H9 (cell line): ENCODE measurements around the gene DUSP2. TPM values are rescaled to one million over a fixed set of nuclear protein-coding genes. Genes with fewer than 3 reads are reported as not detected.

ENCODE experiments used
- DNase-seq: peaks from one replicate; pipeline ENCODE4 v3.0.0-alpha.2; 2017
- H2AFZ ChIP-seq: one replicate; pipeline ENCODE4 v1.6.1; 2013; ENCODE audit warnings: mild to moderate bottlenecking, low read length, control low read depth, moderate library complexity
- H2AK5ac ChIP-seq: 2 replicates; pipeline ENCODE4 v1.6.1; 2013; ENCODE audit warnings: low read length, control low read depth, mixed read lengths; ENCODE audit not compliant: insufficient read length
- H2BK120ac ChIP-seq: one replicate; pipeline ENCODE4 v1.6.1; 2013; ENCODE audit warnings: low read depth, mild to moderate bottlenecking, low read length, control low read depth, inconsistent platforms; ENCODE audit not compliant: poor library complexity, severe bottlenecking
- H2BK12ac ChIP-seq: 2 replicates; pipeline ENCODE4 v1.6.1; 2013; ENCODE audit warnings: low read length, control low read depth, mixed read lengths, low read depth; ENCODE audit not compliant: insufficient read length
- H2BK15ac ChIP-seq: 2 replicates; pipeline ENCODE4 v1.6.1; 2013; ENCODE audit warnings: low read depth, low read length, control low read depth
- H2BK20ac ChIP-seq: one replicate; pipeline ENCODE4 v1.6.1; 2013; ENCODE audit warnings: low read depth, mild to moderate bottlenecking, low read length, control low read depth, inconsistent platforms; ENCODE audit not compliant: poor library complexity, severe bottlenecking
- H2BK5ac ChIP-seq: 2 replicates; pipeline ENCODE4 v1.6.1; 2013; ENCODE audit warnings: low read length, control low read depth, mixed read lengths; ENCODE audit not compliant: insufficient read length
- H3K14ac ChIP-seq: 2 replicates; pipeline ENCODE4 v1.6.1; 2013; ENCODE audit warnings: low read length, control low read depth; ENCODE audit not compliant: insufficient read depth
- H3K18ac ChIP-seq: 2 replicates; pipeline ENCODE4 v1.6.1; 2013; ENCODE audit warnings: low read depth, mild to moderate bottlenecking, mixed read lengths, low read length, control low read depth; ENCODE audit not compliant: insufficient read length
- H3K23ac ChIP-seq: 2 replicates; pipeline ENCODE4 v1.6.1; 2013; ENCODE audit warnings: low read length, control low read depth, mixed read lengths, low read depth; ENCODE audit not compliant: insufficient read length
- H3K23me2 ChIP-seq: 2 replicates; pipeline ENCODE4 v1.6.1; 2013; ENCODE audit warnings: low read depth, mild to moderate bottlenecking, mixed read lengths, low read length, control low read depth; ENCODE audit not compliant: insufficient read length, poor library complexity, severe bottlenecking
- H3K27ac ChIP-seq: 2 replicates; pipeline ENCODE4 v1.5.1; 2013; ENCODE audit warnings: low read length, control low read depth, mixed read lengths, low read depth; ENCODE audit not compliant: insufficient read length
- H3K27me3 ChIP-seq: 2 replicates; pipeline ENCODE4 v1.6.1; 2013; ENCODE audit warnings: low read length, control low read depth, inconsistent platforms; ENCODE audit not compliant: insufficient read depth
- H3K4ac ChIP-seq: 2 replicates; pipeline ENCODE4 v1.6.1; 2013; ENCODE audit warnings: low read depth, mild to moderate bottlenecking, control low read depth, inconsistent platforms, low read length, moderate library complexity
- H3K4me1 ChIP-seq: 2 replicates; pipeline ENCODE4 v1.6.1; 2013; ENCODE audit warnings: low read length, control low read depth, inconsistent platforms; ENCODE audit not compliant: insufficient read depth
- H3K4me2 ChIP-seq: 2 replicates; pipeline ENCODE4 v1.6.1; 2013; ENCODE audit warnings: low read length, control low read depth, mixed read lengths; ENCODE audit not compliant: insufficient read length, insufficient read depth
- H3K56ac ChIP-seq: 2 replicates; pipeline ENCODE4 v1.6.1; 2013; ENCODE audit warnings: low read depth, mild to moderate bottlenecking, mixed read lengths, low read length, control low read depth; ENCODE audit not compliant: insufficient read length
- H3K79me1 ChIP-seq: 2 replicates; pipeline ENCODE4 v1.6.1; 2013; ENCODE audit warnings: low read depth, mild to moderate bottlenecking, moderate library complexity, low read length, control low read depth, inconsistent platforms; ENCODE audit not compliant: insufficient read depth, poor library complexity, severe bottlenecking
- H3K79me2 ChIP-seq: 2 replicates; pipeline ENCODE4 v1.6.1; 2013; ENCODE audit warnings: low read length, control low read depth, inconsistent platforms; ENCODE audit not compliant: insufficient read depth
- H3K9ac ChIP-seq: 2 replicates; pipeline ENCODE4 v1.6.1; 2013; ENCODE audit warnings: low read length, control low read depth, mixed read lengths; ENCODE audit not compliant: insufficient read length; ENCODE audit errors: extremely low read depth
- H3K9me3 ChIP-seq: one replicate; pipeline ENCODE4 v1.6.1; 2013; ENCODE audit warnings: low read depth, low read length, inconsistent platforms; ENCODE audit not compliant: control insufficient read depth
- H3T11ph ChIP-seq: one replicate; pipeline ENCODE4 v1.6.1; 2013; ENCODE audit warnings: mild to moderate bottlenecking, low read length, control low read depth, inconsistent platforms
- H4K20me1 ChIP-seq: one replicate; pipeline ENCODE4 v1.6.1; 2013; ENCODE audit not compliant: control insufficient read depth, insufficient read length, insufficient read depth
- H4K5ac ChIP-seq: 2 replicates; pipeline ENCODE4 v1.6.1; 2013; ENCODE audit warnings: low read depth, mild to moderate bottlenecking, mixed read lengths, low read length, control low read depth; ENCODE audit not compliant: insufficient read length
- H4K8ac ChIP-seq: replicated peaks from 2 replicates; pipeline ENCODE4 v1.6.1; 2013; ENCODE audit warnings: low read length, control low read depth, mixed read lengths, low read depth; ENCODE audit not compliant: insufficient read length
- H4K91ac ChIP-seq: 2 replicates; pipeline ENCODE4 v1.6.1; 2013; ENCODE audit warnings: low read depth, mild to moderate bottlenecking, moderate library complexity, mixed read lengths, low read length, control low read depth; ENCODE audit not compliant: insufficient read length
- H3K27ac Mint-ChIP-seq, 3 experiments: 2 replicates in 2 of 3; 3 replicates in 1 of 3; pipeline ENCODE4 v1.8.0; 2020 to 2021; ENCODE audit warnings: mixed read lengths in 3 of 3, mild to moderate bottlenecking in 1 of 3, moderate library complexity in 1 of 3
- H3K27me3 Mint-ChIP-seq: 2 replicates; pipeline ENCODE4 v1.8.0; 2021; ENCODE audit warnings: low read depth, mild to moderate bottlenecking, moderate library complexity, mixed read lengths
- H3K36me3 Mint-ChIP-seq, 3 experiments: 2 replicates in 2 of 3; 3 replicates in 1 of 3; pipeline ENCODE4 v1.8.0; 2020 to 2021; ENCODE audit warnings: low read depth in 3 of 3, mixed read lengths in 3 of 3; ENCODE audit not compliant: insufficient read depth in 1 of 3
- H3K4me1 Mint-ChIP-seq, 2 experiments: 2 replicates each; pipeline ENCODE4 v1.8.0; 2020; ENCODE audit warnings: mixed read lengths in 2 of 2
- H3K4me3 Mint-ChIP-seq, 2 experiments: 2 replicates in 1 of 2; 3 replicates in 1 of 2; pipeline ENCODE4 v1.8.0; 2020 to 2021; ENCODE audit warnings: mild to moderate bottlenecking in 2 of 2, mixed read lengths in 2 of 2, moderate library complexity in 1 of 2
- H3K9me3 Mint-ChIP-seq, 2 experiments: 2 replicates in 1 of 2; 3 replicates in 1 of 2; pipeline ENCODE4 v1.8.0; 2020; ENCODE audit warnings: mild to moderate bottlenecking in 2 of 2, mixed read lengths in 2 of 2, moderate library complexity in 1 of 2
- CTCF ChIP-seq: fragments of 200-600 bp; sonication (generic); conservative IDR thresholded peaks from 3 replicates; pipeline ENCODE4 v1.8.0; 2021; ENCODE audit warnings: antibody characterized with exemption, mild to moderate bottlenecking
- WGBS: extraction: QIAGEN DNeasy Blood & Tissue Kit; methylation state at CpG from one replicate; pipeline ENCODE4 v1.1.7; 2013; ENCODE audit warnings: missing lambda C conversion rate, low lambda C conversion rate, mixed read lengths; ENCODE audit not compliant: insufficient read length; ENCODE audit errors: extremely low coverage; 5-methylcytosine and 5-hydroxymethylcytosine counted together
- total RNA-seq: library from RNA; stranded (reverse); gene quantifications from 2 replicates; pipeline ENCODE4 v1.2.1, GENCODE V29; 2021

Gene DUSP2
- total RNA-seq, 1 experiment from 2014 or later: 14.9 TPM

GRCh38 chr2:96107708-96108065, 37.6 kb downstream of the DUSP2 start:
- no peak overlapping the region for H3K4me2 ChIP-seq
- no peak for DNase-seq
- no peak overlapping the region for H2BK5ac ChIP-seq
- H2BK20ac ChIP-seq: no peak overlapping the region
- H3K9me3 ChIP-seq: no peaks in the 10 kb centered on the region
- no peak overlapping the region for H3K27ac ChIP-seq
- no peak overlapping the region for H4K8ac ChIP-seq
- no peak overlapping the region; a peak in 1 of 5 replicates for H3K4me3 Mint-ChIP-seq
- no peak overlapping the region for H3K56ac ChIP-seq
- H3K23ac ChIP-seq: no peak overlapping the region
- H4K5ac ChIP-seq: no peak overlapping the region
- WGBS: no CpG with 5 or more reads among the region's 3 CpGs
- no peak overlapping the region for H3K4ac ChIP-seq
- H3K27ac Mint-ChIP-seq: 0 out of 7 replicates have a peak overlapping the region, but pooled peaks of 1 of the 3 experiments have one; percentile 82
- H3K79me2 ChIP-seq: no peaks in the 10 kb centered on the region
- H3K23me2 ChIP-seq: no peaks in the 10 kb centered on the region
- H3K18ac ChIP-seq: no peak overlapping the region
- no peak overlapping the region for H2BK15ac ChIP-seq
- H2AFZ ChIP-seq: no peak overlapping the region
- H2AK5ac ChIP-seq: no peak overlapping the region
- H3K4me1 ChIP-seq: peaks cover 6% of the 10 kb centered on the region; the same call in 1 of the 2 replicates
- H3K79me1 ChIP-seq: no peaks in the 10 kb centered on the region
- H4K91ac ChIP-seq: no peak overlapping the region
- no peaks in the 10 kb centered on the region for H3K27me3 ChIP-seq
- H3K27me3 Mint-ChIP-seq: peaks cover 6% of the 10 kb centered on the region
- peaks cover 9 to 11% of the 10 kb centered on the region in 2 experiments for H3K9me3 Mint-ChIP-seq
- H2BK120ac ChIP-seq: no peak overlapping the region
- no peak for TF ChIP-seq CTCF
- no peak overlapping the region for H3K9ac ChIP-seq
- peaks cover 5 to 8% (median 7%) of the 10 kb centered on the region in 3 experiments; a peak in 5 of 7 replicates for H3K36me3 Mint-ChIP-seq
- H3K14ac ChIP-seq: no peak overlapping the region
- H2BK12ac ChIP-seq: no peak overlapping the region
- H3K4me1 Mint-ChIP-seq: peaks cover 26 to 35% of the 10 kb centered on the region in 2 experiments
- no peak overlapping the region for H3T11ph ChIP-seq
- H4K20me1 ChIP-seq: no peaks in the 10 kb centered on the region
